Stimulated activated naive CD4-positive, alpha-beta T cell treated with Interleukin-2 at 50 U/mL for 16 hours (primary cell): ENCODE results near the gene PIN4.
A peak's percentile ranks its signal among the peaks of the same experiment; 100 is the strongest.
"Not testable (repeated sequence)": the region's sequence is repeated elsewhere in the genome, so short reads cannot be mapped to it uniquely, and the experiment has no call there.

Experiments used
- DNase-seq: peaks from one replicate; lab custom pipeline; 2025; lab: John Stamatoyannopoulos, UW

The PIN4 gene

GRCh38 chrX:72181178-72182125 lies at the start of gene PIN4:
Gene PIN4 (plus strand): TSS chrX:72181757. CDS start chrX:72181786, 29 bp downstream.
- DNase-seq, result peak; percentile 85

- no peak for DNase-seq
Measured at GRCh38 chrX:72132456-72132855, 49.1 kb upstream of the PIN4 start.

- no peak for DNase-seq
Measured at GRCh38 chrX:72133851-72134546, 47.6 kb upstream of the PIN4 start.

- no peak for DNase-seq
Measured at GRCh38 chrX:72137846-72138495, 43.6 kb upstream of the PIN4 start.

- DNase-seq, result no peak
Measured at GRCh38 chrX:72139538-72139937, 42.0 kb upstream of the PIN4 start.

- DNase-seq, result peak; percentile 6
Measured at GRCh38 chrX:72141372-72142004, 40.1 kb upstream of the PIN4 start.

GRCh38 chrX:72142094-72142793 lies 39.3 kb upstream of the PIN4 start:
- no peak for DNase-seq

GRCh38 chrX:72142794-72143608 lies 38.6 kb upstream of the PIN4 start:
- no peak for DNase-seq

- DNase-seq, result no peak
Measured at GRCh38 chrX:72143609-72143907, 38.0 kb upstream of the PIN4 start.

GRCh38 chrX:72145181-72145580 lies 36.4 kb upstream of the PIN4 start:
- DNase-seq, result no peak

- no peak for DNase-seq
Measured at GRCh38 chrX:72146527-72146926, 35.0 kb upstream of the PIN4 start.

- no peak for DNase-seq
Measured at GRCh38 chrX:72158773-72159172, 22.8 kb upstream of the PIN4 start.

- DNase-seq, result no peak
Measured at GRCh38 chrX:72159769-72160168, 21.8 kb upstream of the PIN4 start.

- DNase-seq, result no peak
Measured at GRCh38 chrX:72165551-72165950, 16.0 kb upstream of the PIN4 start.

GRCh38 chrX:72169008-72169728 lies 12.4 kb upstream of the PIN4 start:
- peak; percentile 6 for DNase-seq

- DNase-seq, result not testable (repeated sequence)
Measured at GRCh38 chrX:72176289-72176688, 5.3 kb upstream of the PIN4 start.

- DNase-seq, result no peak
Measured at GRCh38 chrX:72176981-72177380, 4.6 kb upstream of the PIN4 start.

- DNase-seq, result no peak
Measured at GRCh38 chrX:72180539-72180938, 1.0 kb upstream of the PIN4 start.

GRCh38 chrX:72182924-72183323 lies 1.4 kb downstream of the PIN4 start:
- no peak for DNase-seq
